NCI-H1694 (cell line): ENCODE data around the gene WDR45B.
A peak's percentile ranks its signal among the peaks of the same experiment; 100 is the strongest.

Experiments used
- DNase-seq: peaks from one replicate; lab custom pipeline; 2025; lab: John Stamatoyannopoulos, UW

WDR45B gene

GRCh38 chr17:82629748-82630147 is 18.5 kb downstream of the WDR45B start:
- no peak for DNase-seq

- no peak for DNase-seq
Measured at GRCh38 chr17:82627405-82627804, 20.8 kb downstream of the WDR45B start.

GRCh38 chr17:82623707-82624106 is 24.5 kb downstream of the WDR45B start:
- DNase-seq, result no peak

- DNase-seq, result no peak
Measured at GRCh38 chr17:82619641-82620040, 28.6 kb downstream of the WDR45B start.

GRCh38 chr17:82619211-82619610 is 29.0 kb downstream of the WDR45B start:
- no peak for DNase-seq

GRCh38 chr17:82616021-82616711 is 32.1 kb downstream of the WDR45B start:
- DNase-seq, result no peak

GRCh38 chr17:82615084-82616020 is 32.9 kb downstream of the WDR45B start:
- no peak for DNase-seq

- no peak for DNase-seq
Measured at GRCh38 chr17:82614095-82614631, 34.1 kb downstream of the WDR45B start.

- no peak for DNase-seq
Measured at GRCh38 chr17:82613283-82614094, 34.8 kb downstream of the WDR45B start.

GRCh38 chr17:82611140-82612058 is 36.8 kb downstream of the WDR45B start:
- DNase-seq, result peak; percentile 30

GRCh38 chr17:82609655-82610054 is 38.6 kb downstream of the WDR45B start:
- no peak for DNase-seq

GRCh38 chr17:82608816-82609215 is 39.4 kb downstream of the WDR45B start:
- no peak for DNase-seq

- no peak for DNase-seq
Measured at GRCh38 chr17:82605939-82606600, 42.2 kb downstream of the WDR45B start.

- DNase-seq, result no peak
Measured at GRCh38 chr17:82604532-82604931, 43.7 kb downstream of the WDR45B start.

GRCh38 chr17:82603981-82604448 is 44.2 kb downstream of the WDR45B start:
- no peak for DNase-seq

GRCh38 chr17:82602986-82603710 is 45.1 kb downstream of the WDR45B start:
- no peak for DNase-seq

- no peak for DNase-seq
Measured at GRCh38 chr17:82602487-82602886, 45.8 kb downstream of the WDR45B start.

- DNase-seq, result no peak
Measured at GRCh38 chr17:82601447-82602000, 46.7 kb downstream of the WDR45B start.

GRCh38 chr17:82600731-82601446 is 47.4 kb downstream of the WDR45B start:
- no peak for DNase-seq
